Activated T-helper 2 cell treated with anti-CD3 and anti-CD28 coated beads, Interferon-gamma antibody, Interleukin-2, Interleukin-4, amounts not matched to agents 10 μg/mL and 5 μg/mL and 100 μg/mL, durations not matched to agents 14 hours and 24 hours and 36 hours (primary cell): ENCODE data around the gene PLCH2. TPM values are rescaled to one million over a fixed set of nuclear protein-coding genes. Genes with fewer than 3 reads are reported as not detected.
"Not testable (repeated sequence)": the region's sequence is repeated elsewhere in the genome, so short reads cannot be mapped to it uniquely, and the experiment has no call there.

Experiments used
- DNase-seq: peaks from one replicate; pipeline ENCODE4 v3.0.0; 2021; ENCODE audit warnings: low spot score
- H3K27ac Mint-ChIP-seq: one replicate; pipeline ENCODE4 v1.8.0; 2021; ENCODE audit warnings: mixed read lengths
- H3K27me3 Mint-ChIP-seq: one replicate; pipeline ENCODE4 v1.8.0; 2021; ENCODE audit warnings: low read depth, mixed read lengths
- H3K36me3 Mint-ChIP-seq: one replicate; pipeline ENCODE4 v1.8.0; 2021; ENCODE audit warnings: low read depth, mixed read lengths
- H3K4me1 Mint-ChIP-seq: one replicate; pipeline ENCODE4 v1.8.0; 2021; ENCODE audit warnings: low read depth, mixed read lengths
- H3K4me3 Mint-ChIP-seq: one replicate; pipeline ENCODE4 v1.8.0; 2021; ENCODE audit warnings: low read depth, mild to moderate bottlenecking, moderate library complexity, mixed read lengths
- H3K9me3 Mint-ChIP-seq: one replicate; pipeline ENCODE4 v1.8.0; 2021; ENCODE audit warnings: mixed read lengths
- intact Hi-C: fragments of 100-400 bp; cut with micrococcal nuclease; formaldehyde crosslinking; loops from one replicate; pipeline ENCODE4 v1.15.1; 2023
- total RNA-seq: library from RNA; stranded (reverse); gene quantifications from 2 replicates; pipeline ENCODE4 v1.2.3, GENCODE V29; 2022

The PLCH2 gene
- total RNA-seq, 1 donor from 2014 or later = 2.6 TPM

DNA sequence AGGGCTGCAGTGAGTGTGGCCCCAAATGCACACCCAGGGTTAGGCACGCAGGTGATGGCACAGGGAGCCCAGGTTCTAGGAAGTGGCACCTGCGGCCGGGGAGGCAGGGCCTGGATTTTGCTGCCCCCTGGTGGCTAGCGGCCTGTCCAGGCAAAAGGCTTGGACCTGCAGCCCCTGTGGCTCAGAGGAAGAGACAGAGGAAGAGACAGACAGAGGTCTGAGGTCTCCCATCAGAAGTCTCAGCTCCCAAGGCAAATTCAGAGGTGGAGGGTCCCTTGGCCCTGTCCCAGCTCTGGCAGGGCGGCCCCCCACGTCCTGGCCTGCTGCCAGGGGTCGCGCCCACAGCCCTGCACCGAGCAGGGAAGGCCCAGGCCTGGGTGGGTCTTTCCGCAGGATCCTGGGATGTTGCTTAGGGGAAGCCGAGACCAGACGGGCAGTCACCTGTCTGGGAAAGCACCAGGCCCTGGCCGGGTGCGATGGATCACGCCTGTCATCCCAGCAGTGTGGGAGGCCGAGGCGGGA, 72.0 kb downstream of the PLCH2 start:
- Mint-ChIP-seq H3K4me3 (peak overlapping the region; percentile 85), H3K27ac (peak overlapping the region; percentile 95), H3K9me3 (no peaks in the 10 kb centered on the region), H3K36me3 (peaks cover 10% of the 10 kb centered on the region), H3K27me3 (no peaks in the 10 kb centered on the region), H3K4me1 (peaks cover 15% of the 10 kb centered on the region)
- intact Hi-C loops = loop anchor here (1.0 to 10.0 kb wide), 3 partner anchors 8 to 97 kb away; partner anchors contain the start of gene TNFRSF14
- peak; percentile 73 for DNase-seq

DNA sequence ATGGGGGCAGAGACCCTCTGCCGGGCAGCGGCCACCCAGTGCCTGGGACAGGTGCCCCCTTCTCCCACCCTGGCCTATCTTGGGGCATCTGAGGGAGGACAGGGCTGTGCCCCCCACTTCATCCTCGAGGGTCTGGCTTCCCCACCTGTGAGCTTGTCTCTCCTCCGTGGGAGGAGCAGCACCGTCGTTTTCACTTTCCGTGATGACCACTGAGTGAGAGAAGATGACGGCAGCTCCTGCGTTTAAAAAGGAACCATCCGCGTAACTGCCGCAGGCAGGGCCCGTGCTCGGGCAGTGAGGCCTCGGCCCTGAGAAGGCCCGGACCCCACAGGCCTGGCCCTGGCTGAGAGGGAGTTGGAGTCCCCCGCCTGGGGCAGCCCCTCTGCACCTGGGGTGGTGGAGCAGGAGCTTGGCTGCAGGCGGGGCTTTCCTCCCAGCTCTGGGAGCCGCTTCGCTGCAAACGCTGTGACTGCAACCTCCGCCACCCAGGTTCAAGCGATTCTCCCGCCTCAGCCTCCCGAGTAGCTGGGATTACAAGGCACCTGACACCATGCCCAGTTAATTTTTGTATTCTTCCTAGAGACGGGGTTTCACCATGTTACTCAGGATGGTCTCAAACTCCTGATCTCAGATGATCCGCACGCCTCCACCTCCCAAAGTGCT, 73.4 kb downstream of the PLCH2 start:
- Mint-ChIP-seq H3K4me3 (peak overlapping the region; percentile 37), H3K27ac (peak overlapping the region; percentile 95), H3K36me3 (peaks cover 11% of the 10 kb centered on the region)

DNA sequence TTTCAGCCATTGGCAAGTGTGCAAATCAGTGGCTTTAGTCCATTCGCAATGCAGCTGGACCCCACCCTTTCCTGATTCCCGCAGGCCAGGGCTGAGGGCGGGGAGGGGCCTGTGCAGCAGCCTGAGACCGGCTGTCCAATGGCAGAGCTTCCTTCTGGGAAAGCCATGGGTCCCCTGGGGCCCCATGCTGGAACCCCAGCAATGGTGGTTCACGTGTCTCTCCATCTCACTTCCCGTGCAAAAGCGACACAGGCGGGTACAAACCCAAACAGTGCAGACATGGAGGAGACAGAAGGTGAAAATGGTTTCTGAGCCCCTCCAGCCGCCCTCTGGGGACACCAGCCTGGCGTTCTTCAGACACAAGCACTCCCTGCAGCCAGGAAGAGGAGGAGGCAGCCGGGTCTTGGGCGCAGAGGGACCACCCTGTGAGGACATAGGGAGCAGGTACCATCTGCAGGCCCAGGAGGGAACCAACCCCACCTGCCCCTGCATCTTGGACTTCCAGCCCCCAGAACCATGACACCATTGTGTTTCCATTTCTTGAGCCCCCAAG, 74.3 kb downstream of the PLCH2 start:
- H3K36me3 Mint-ChIP-seq = peaks cover 14% of the 10 kb centered on the region
- intact Hi-C loops = loop anchor here (10.0 kb wide), 1 partner anchor 1146 kb away; the partner anchor contains the start of gene MRPL20
- peaks cover 26% of the 10 kb centered on the region for H3K4me1 Mint-ChIP-seq
- H3K9me3 Mint-ChIP-seq, H3K27me3 Mint-ChIP-seq, H3K27ac Mint-ChIP-seq, DNase-seq, H3K4me3 Mint-ChIP-seq: not testable (repeated sequence)

More for the DNA sequence above, 73.4 kb downstream of the PLCH2 start:
- not testable (repeated sequence) for H3K9me3 Mint-ChIP-seq, DNase-seq, H3K27me3 Mint-ChIP-seq
- H3K4me1 Mint-ChIP-seq = peaks cover 22% of the 10 kb centered on the region
- intact Hi-C loops = loop anchor here (10.0 kb wide), 2 partner anchors 95 to 1145 kb away; partner anchors contain the start of gene MRPL20

DNA sequence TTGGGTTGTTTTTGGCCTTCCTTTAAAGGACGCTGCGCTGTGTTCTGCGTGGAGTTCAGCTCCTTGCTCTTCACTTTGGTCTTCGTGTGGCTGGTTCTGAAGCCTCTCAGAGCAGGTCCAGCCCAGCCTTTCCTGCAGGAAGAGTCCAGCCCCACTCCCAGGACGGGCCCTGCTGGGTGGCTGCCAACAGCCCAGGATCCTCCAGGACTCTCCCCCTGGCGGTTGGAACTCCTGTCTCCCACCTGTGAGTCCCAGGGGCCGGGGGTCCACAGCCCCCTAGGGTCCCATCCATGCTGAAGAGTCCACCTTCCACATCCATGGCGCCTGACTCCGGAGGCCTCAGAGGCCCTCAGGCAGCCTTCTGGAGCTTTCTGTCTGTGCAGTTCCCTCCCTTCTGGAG, 75.5 kb downstream of the PLCH2 start:
- not testable (repeated sequence) for H3K9me3 Mint-ChIP-seq, H3K4me3 Mint-ChIP-seq, DNase-seq, H3K27me3 Mint-ChIP-seq
- H3K27ac Mint-ChIP-seq = peak overlapping the region; percentile 17
- peaks cover 21% of the 10 kb centered on the region for H3K36me3 Mint-ChIP-seq
- intact Hi-C loops = loop anchor here (10.0 kb wide), 1 partner anchor 1147 kb away; the partner anchor contains the start of gene MRPL20
- peaks cover 26% of the 10 kb centered on the region for H3K4me1 Mint-ChIP-seq

GRCh38 chr1:2552189-2552588, 76.1 kb downstream of the PLCH2 start:
- Mint-ChIP-seq H3K4me3 (no peak overlapping the region), H3K4me1 (peaks cover 26% of the 10 kb centered on the region), H3K27ac (no peak overlapping the region), H3K9me3 (no peaks in the 10 kb centered on the region), H3K36me3 (peaks cover 26% of the 10 kb centered on the region), H3K27me3 (no peaks in the 10 kb centered on the region)
- no peak for DNase-seq
- intact Hi-C loops = loop anchor here (10.0 kb wide), 1 partner anchor 1147 kb away; the partner anchor contains the start of gene MRPL20

- H3K27ac Mint-ChIP-seq, DNase-seq, H3K9me3 Mint-ChIP-seq, H3K4me3 Mint-ChIP-seq, H3K27me3 Mint-ChIP-seq: not testable (repeated sequence)
- Mint-ChIP-seq H3K36me3 (peaks cover 33% of the 10 kb centered on the region), H3K4me1 (peaks cover 21% of the 10 kb centered on the region)
- intact Hi-C loops = loop anchor here (10.0 kb wide), 1 partner anchor 1148 kb away; the partner anchor contains the start of gene MRPL20
These were observed 77.0 kb downstream of the PLCH2 start for GRCh38 chr1:2553076-2553475.

GRCh38 chr1:2553871-2554620, 78.0 kb downstream of the PLCH2 start:
- Mint-ChIP-seq H3K4me1 (peaks cover 20% of the 10 kb centered on the region), H3K9me3 (no peaks in the 10 kb centered on the region), H3K27ac (peak overlapping the region; percentile 93), H3K27me3 (no peaks in the 10 kb centered on the region), H3K36me3 (peaks cover 42% of the 10 kb centered on the region), H3K4me3 (peak overlapping the region; percentile 97)
- intact Hi-C loops = loop anchor here (10.0 kb wide), 1 partner anchor 1149 kb away; the partner anchor contains the start of gene MRPL20
- DNase-seq = no peak

DNA sequence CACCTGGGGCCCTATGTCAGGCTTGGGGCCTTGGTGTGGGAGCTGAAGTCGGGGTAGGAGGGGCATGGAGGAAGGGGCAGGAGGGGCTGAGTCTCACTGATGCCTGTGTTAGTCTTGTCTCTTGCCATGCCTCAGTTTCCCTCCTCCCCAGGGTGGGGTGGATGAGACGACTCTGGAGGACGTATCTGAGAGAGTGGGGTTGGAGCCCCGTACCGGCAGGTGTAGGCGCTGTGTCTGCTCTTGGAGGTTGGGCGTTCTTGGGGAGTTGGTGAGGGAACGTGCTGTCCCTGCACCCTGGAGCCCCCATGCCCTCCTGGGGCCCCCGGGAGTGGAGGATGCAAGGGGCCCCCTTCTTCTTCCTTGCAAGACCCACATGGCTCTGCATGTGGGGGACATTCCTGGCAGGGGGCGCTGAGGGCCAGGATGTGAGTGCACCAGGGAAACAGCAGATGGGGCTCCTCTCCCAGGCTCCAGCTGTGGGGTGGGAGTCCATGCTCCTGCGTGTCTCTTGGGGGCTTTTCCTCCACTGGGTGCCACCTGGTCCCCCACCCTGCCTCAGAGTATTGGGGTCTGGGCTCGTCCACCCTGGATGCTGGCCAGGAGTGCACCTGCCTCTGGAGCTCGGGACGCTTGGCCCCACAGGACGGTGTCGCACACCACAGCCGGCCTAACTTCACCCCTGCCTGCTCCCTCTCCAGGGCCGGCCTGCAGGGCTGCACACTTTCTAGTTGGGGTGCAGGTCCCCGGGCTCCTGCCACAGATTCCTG, 78.7 kb downstream of the PLCH2 start:
- peaks cover 44% of the 10 kb centered on the region for H3K36me3 Mint-ChIP-seq
- intact Hi-C loops = loop anchor here (10.0 kb wide), 1 partner anchor 1150 kb away; the partner anchor contains the start of gene MRPL20
- no peaks in the 10 kb centered on the region for H3K27me3 Mint-ChIP-seq
- H3K4me1 Mint-ChIP-seq = peaks cover 18% of the 10 kb centered on the region
- peak; percentile 43 for DNase-seq
- peak overlapping the region; percentile 97 for H3K4me3 Mint-ChIP-seq
- no peaks in the 10 kb centered on the region for H3K9me3 Mint-ChIP-seq
- H3K27ac Mint-ChIP-seq = peak overlapping the region; percentile 93

Other genes starting within 250 kb of the PLCH2 start
- gene SKI, start 248.0 kb upstream of the PLCH2 start, total RNA-seq = 37.0 and 41.1 TPM in 2 replicates
- 7.5 and 8.0 TPM in 2 replicates for gene MORN1, start 84.7 kb upstream of the PLCH2 start, total RNA-seq
- 142 and 144 TPM in 2 replicates for gene RER1, start 84.4 kb upstream of the PLCH2 start, total RNA-seq
- 17.6 and 18.2 TPM in 2 replicates for gene PEX10, start 63.7 kb upstream of the PLCH2 start, total RNA-seq
- 49.1 and 52.2 TPM in 2 replicates for gene PANK4, start 50.3 kb downstream of the PLCH2 start, total RNA-seq
- not detected in 2 replicates for gene HES5, start 54.0 kb downstream of the PLCH2 start, total RNA-seq
- gene TNFRSF14, start 80.1 kb downstream of the PLCH2 start, total RNA-seq = 191 and 199 TPM in 2 replicates
- 26.5 and 28.4 TPM in 2 replicates for gene PRXL2B, start 110.5 kb downstream of the PLCH2 start, total RNA-seq
- 0.73 and 1.2 TPM in 2 replicates for gene MMEL1, start 156.7 kb downstream of the PLCH2 start, total RNA-seq